Activated T-cell treated with anti-CD3 and anti-CD28 coated beads, Interleukin-2, amount 50 U/mL, for 4 hours (primary cell): Measurements from ENCODE around the gene ARHGEF3. TPM values are rescaled to one million over a fixed set of nuclear protein-coding genes. Genes with fewer than 3 reads are reported as not detected.

ENCODE experiments used
- ATAC-seq, 2 donors: fragments of 200-7000 bp; cut with Tn5 transposase; one replicate each; pipeline ENCODE4 v1.10.0; 2021
- DNase-seq: peaks from one replicate; pipeline ENCODE4 v3.0.0-alpha.2; 2020
- H3K27me3 Mint-ChIP-seq: one replicate; pipeline ENCODE4 v1.8.0; 2021; ENCODE audit warnings: low read depth, mixed read lengths
- H3K36me3 Mint-ChIP-seq: one replicate; pipeline ENCODE4 v1.8.0; 2022; ENCODE audit warnings: mixed read lengths; ENCODE audit not compliant: insufficient read depth
- H3K4me1 Mint-ChIP-seq: one replicate; pipeline ENCODE4 v1.8.0; 2021; ENCODE audit warnings: low read depth, mixed read lengths
- H3K4me3 Mint-ChIP-seq: one replicate; pipeline ENCODE4 v1.8.0; 2021; ENCODE audit warnings: mild to moderate bottlenecking, moderate library complexity, mixed read lengths
- H3K9me3 Mint-ChIP-seq: one replicate; pipeline ENCODE4 v1.8.0; 2021; ENCODE audit warnings: mixed read lengths
- total RNA-seq, 3 donors: library from RNA; stranded (reverse); gene quantifications; one replicate each; pipeline ENCODE4 v1.2.1, GENCODE V29; 2021

The ARHGEF3 gene
- total RNA-seq, 3 donors from 2014 or later: 42.4 to 53.9 (median 44.7) TPM

- peaks cover 9% of the 10 kb centered on the region for H3K36me3 Mint-ChIP-seq
- H3K27me3 Mint-ChIP-seq: no peaks in the 10 kb centered on the region
- peaks cover 36% of the 10 kb centered on the region for H3K4me1 Mint-ChIP-seq
- DNase-seq: no peak
- no peak overlapping the region for H3K4me3 Mint-ChIP-seq
- no peaks in the 10 kb centered on the region for H3K9me3 Mint-ChIP-seq
- no peak for ATAC-seq
Observed at GRCh38 chr3:56830884-56831283, 29.1 kb upstream of the ARHGEF3 start.

DNA sequence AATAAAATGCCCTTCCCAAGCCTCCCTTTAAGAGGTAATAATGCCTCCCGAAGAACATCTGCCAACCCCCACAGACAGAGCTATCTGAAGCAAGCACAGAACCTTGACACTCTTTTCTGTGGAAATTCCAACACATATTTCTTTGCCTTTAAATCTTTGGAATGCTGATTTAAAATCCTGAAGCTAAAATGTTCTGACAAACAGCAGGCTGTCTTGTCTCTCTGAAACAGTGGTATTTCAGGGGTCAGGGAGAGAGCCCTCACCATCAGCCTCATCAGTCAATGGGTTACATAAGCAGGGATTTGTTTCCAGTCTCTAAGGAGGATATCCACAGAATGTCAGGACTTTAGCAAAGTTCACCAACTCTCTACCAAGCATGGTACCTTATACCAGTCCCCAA, 27.8 kb upstream of the ARHGEF3 start:
- peaks cover 46% of the 10 kb centered on the region for H3K4me1 Mint-ChIP-seq
- H3K9me3 Mint-ChIP-seq: no peaks in the 10 kb centered on the region
- DNase-seq (no peak), ATAC-seq (no peak)
- no peak overlapping the region for H3K4me3 Mint-ChIP-seq
- H3K27me3 Mint-ChIP-seq: no peaks in the 10 kb centered on the region
- peaks cover 6% of the 10 kb centered on the region for H3K36me3 Mint-ChIP-seq

GRCh38 chr3:56826831-56827722, 25.3 kb upstream of the ARHGEF3 start:
- no peak for DNase-seq
- no peaks in the 10 kb centered on the region for H3K9me3 Mint-ChIP-seq
- peaks cover 61% of the 10 kb centered on the region for H3K4me1 Mint-ChIP-seq
- no peak overlapping the region for H3K4me3 Mint-ChIP-seq
- no peaks in the 10 kb centered on the region for H3K27me3 Mint-ChIP-seq
- H3K36me3 Mint-ChIP-seq: peaks cover 6% of the 10 kb centered on the region
- peak in 1 of 2 donors; percentile 35 for ATAC-seq

DNA sequence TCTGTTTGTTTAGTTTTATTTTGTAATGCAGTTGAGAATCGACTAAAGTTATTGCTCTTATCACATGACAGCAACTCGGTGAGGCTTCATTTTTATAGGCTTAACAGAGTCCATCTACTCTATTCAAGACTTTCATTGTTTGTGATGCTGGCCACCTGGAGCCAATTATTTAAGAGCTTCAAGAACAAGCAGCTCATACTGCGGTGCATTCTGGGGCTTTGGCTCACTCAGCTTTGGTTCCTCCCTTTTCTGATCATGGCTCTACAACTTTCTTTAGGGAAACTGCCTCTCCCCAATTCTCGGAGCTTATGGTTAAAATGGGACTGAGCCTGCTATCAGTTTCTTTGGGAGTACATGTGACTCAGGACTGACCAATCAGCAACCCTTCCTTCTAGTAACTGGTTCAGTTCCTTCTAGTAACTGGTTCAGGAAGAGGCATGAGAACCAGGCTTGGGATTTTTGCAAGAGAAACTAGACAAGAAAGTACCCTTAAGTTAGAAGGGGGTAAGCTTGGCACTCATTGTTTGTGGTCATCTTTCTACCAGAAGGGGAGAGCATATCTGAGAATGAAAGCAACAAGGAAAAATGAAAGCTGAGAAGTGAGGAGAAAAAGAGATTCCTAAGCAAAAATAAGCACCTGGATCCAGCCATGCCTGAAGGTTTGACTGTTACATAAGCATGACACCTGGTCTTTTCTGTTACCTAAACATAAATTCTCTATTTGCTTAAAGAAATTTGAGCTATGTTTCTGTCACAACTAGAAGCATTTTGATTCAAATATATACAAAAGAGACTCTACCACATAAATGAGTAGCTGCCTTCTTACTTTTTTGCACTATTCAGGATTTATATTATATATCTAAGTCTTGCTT, 24.1 kb upstream of the ARHGEF3 start:
- ATAC-seq: no peak

GRCh38 chr3:56823984-56824703, 22.4 kb upstream of the ARHGEF3 start:
- no peaks in the 10 kb centered on the region for H3K27me3 Mint-ChIP-seq
- no peak for ATAC-seq
- no peak for DNase-seq
- H3K4me1 Mint-ChIP-seq: peaks cover 56% of the 10 kb centered on the region
- H3K9me3 Mint-ChIP-seq: no peaks in the 10 kb centered on the region
- no peak overlapping the region for H3K4me3 Mint-ChIP-seq
- no peaks in the 10 kb centered on the region for H3K36me3 Mint-ChIP-seq

More for the DNA sequence above, 24.1 kb upstream of the ARHGEF3 start:
- Mint-ChIP-seq H3K36me3 (peaks cover under 1% of the 10 kb centered on the region), H3K9me3 (no peaks in the 10 kb centered on the region), H3K4me1 (peaks cover 55% of the 10 kb centered on the region), H3K4me3 (no peak overlapping the region), H3K27me3 (no peaks in the 10 kb centered on the region)
- no peak for DNase-seq

DNA sequence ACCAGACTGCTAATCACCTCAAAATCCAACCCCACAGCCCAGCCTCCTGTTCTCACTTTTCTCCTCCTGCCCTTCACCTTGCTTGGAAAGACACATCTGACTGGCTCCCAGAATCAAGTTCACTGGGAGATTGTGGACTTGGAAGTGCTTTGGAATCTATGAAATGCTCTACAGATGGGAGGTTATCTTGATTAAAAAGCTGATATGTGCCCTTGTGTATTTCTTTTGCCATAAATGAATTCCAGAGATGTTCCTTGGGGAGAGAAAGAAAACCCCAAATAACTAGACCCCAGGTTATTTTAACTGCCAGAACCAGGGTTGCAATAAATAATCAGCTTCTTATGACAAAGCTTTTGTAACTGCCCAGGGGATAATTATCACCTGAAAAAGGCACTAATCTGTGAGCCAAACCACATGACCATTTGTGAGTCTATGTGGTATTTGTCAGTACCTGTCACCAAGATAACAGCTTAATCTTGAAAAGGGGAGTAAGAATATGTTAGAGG, 21.7 kb upstream of the ARHGEF3 start:
- no peaks in the 10 kb centered on the region for H3K27me3 Mint-ChIP-seq
- H3K4me1 Mint-ChIP-seq: peaks cover 62% of the 10 kb centered on the region
- no peaks in the 10 kb centered on the region for H3K9me3 Mint-ChIP-seq
- no peak overlapping the region for H3K4me3 Mint-ChIP-seq
- ATAC-seq (no peak), DNase-seq (no peak)
- H3K36me3 Mint-ChIP-seq: no peaks in the 10 kb centered on the region

- DNase-seq (no peak), ATAC-seq (no peak)
- peaks cover 66% of the 10 kb centered on the region for H3K4me1 Mint-ChIP-seq
Observed at GRCh38 chr3:56822501-56822900, 20.8 kb upstream of the ARHGEF3 start.

DNA sequence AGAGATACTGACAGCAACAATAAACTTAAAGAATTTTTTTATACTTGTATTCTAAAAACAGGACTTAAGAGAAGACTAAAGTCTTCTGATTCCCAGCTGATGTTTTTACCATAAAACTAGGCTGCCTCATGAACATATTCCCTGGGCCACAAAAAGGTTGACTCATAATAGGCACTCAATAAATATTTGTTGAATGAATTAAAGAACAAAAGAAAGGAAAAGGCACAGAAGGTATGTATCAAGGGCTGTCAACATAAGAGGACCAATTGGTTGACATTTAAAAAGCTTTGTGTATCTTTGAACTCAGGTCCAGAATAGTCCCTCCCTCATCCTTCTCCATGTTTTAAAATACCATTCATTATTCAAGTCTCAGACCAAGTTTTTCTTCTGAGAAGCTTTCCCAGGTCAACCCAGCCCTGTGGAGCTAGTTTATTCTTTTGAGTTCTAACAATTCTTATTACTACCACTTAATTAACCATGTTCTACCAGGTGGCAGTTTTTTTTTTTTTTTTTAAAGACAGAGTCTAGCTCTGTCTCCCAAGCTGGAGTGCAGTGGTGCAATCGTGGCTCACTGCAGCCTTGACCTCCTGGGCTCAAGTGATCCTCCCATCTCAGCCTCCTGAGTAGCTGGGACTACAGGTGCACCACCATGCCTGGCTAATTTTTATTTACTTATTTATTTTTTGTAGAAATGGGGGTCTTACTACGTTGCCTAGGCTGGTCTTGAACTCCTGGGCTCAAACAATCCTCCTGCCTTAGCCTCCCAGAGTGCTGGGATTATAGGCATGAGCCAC, 17.5 kb upstream of the ARHGEF3 start:
- peaks cover 64% of the 10 kb centered on the region for H3K4me1 Mint-ChIP-seq

More at GRCh38 chr3:56822501-56822900, 20.8 kb upstream of the ARHGEF3 start:
- Mint-ChIP-seq H3K36me3 (no peaks in the 10 kb centered on the region), H3K9me3 (no peaks in the 10 kb centered on the region), H3K4me3 (no peak overlapping the region), H3K27me3 (no peaks in the 10 kb centered on the region)

DNA sequence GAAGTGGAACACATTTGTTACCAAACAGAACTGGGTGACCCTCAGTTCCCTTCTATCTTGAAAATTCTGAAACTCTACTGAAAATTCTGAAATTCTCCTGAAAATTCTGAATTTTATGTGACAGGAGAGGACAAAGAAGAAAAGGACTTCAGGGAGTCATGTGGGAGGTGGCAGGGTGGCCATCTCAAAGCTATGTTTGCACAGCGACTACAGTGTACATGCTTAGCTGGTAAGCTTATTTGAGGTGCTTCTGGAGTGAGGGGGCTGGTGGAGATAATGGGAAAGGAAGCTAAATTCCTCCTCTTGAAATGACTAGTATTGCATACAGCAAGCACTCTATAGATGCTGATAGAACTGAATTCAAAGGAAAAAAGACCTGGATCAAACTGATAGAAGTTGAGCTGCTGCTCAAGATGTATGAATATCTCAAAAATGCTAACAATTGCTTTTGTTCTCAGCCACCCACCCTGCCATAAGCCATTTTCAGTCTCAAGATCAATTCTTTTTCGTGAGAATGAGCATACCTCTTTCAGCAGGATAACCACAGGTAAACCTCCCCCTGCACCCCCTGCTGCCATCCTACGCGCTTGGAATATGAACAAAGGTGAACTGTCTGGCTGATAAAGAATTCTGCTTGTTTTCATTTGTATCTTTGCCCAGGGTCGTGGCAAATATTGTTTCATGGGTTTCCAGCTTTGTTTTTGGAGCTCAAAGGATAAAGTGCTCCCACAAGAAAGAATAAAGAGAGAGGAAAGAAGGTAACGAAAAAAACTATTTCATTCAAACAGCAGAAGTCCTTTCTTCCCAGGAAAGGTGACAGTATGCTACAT, 16.6 kb upstream of the ARHGEF3 start:
- Mint-ChIP-seq H3K9me3 (no peaks in the 10 kb centered on the region), H3K4me3 (no peak overlapping the region), H3K36me3 (peaks cover 3% of the 10 kb centered on the region), H3K4me1 (peaks cover 64% of the 10 kb centered on the region), H3K27me3 (no peaks in the 10 kb centered on the region)
- DNase-seq (no peak), ATAC-seq (no peak)

More for the DNA sequence above, 17.5 kb upstream of the ARHGEF3 start:
- Mint-ChIP-seq H3K27me3 (no peaks in the 10 kb centered on the region), H3K36me3 (peaks cover 3% of the 10 kb centered on the region), H3K9me3 (no peaks in the 10 kb centered on the region), H3K4me3 (no peak overlapping the region)
- no peak for DNase-seq
- ATAC-seq: no peak

DNA sequence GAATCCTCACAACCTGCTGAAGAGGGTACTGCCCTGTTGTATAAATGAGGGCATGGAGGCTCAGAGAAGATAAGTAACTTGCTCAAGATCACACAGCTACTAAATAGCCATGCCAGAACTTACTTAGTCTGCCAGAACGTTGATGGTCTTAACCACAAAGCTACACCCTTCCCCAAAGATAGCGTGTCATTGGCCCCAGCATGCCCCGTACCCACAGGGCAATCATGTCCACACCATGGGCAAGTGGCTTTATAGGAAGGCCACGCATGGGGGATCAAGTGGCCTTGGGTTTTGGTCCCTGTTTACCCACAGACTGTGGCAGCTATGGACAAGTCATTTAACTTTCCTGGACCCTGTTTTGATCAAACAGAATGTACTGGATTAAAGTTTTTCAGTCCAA, 15.9 kb upstream of the ARHGEF3 start:
- Mint-ChIP-seq H3K27me3 (no peaks in the 10 kb centered on the region), H3K9me3 (no peaks in the 10 kb centered on the region), H3K4me1 (peaks cover 64% of the 10 kb centered on the region), H3K36me3 (peaks cover 3% of the 10 kb centered on the region), H3K4me3 (no peak overlapping the region)
- DNase-seq (no peak), ATAC-seq (no peak)

DNA sequence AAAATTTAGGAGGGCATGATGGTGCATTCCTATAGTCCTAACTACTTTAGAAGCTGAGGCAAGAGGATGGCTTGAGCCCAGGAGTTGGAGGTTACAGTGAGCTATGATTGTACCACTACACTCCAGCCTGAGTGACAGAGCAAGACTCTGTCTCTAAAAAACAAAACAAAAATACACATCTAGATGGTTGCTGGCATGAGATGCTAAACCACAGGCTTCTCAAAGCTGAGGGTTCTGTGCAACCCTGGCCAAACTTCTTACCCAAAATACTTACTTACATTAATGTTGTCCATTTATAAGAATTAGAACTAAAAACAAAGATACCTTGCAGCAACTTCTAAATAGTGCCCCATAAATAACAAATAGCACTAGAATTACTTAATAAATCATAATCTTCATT, 14.3 kb upstream of the ARHGEF3 start:
- no peak overlapping the region for H3K4me3 Mint-ChIP-seq
- no peaks in the 10 kb centered on the region for H3K9me3 Mint-ChIP-seq
- DNase-seq (no peak), ATAC-seq (no peak)
- peaks cover 77% of the 10 kb centered on the region for H3K4me1 Mint-ChIP-seq
- H3K27me3 Mint-ChIP-seq: no peaks in the 10 kb centered on the region
- peaks cover 3% of the 10 kb centered on the region for H3K36me3 Mint-ChIP-seq

DNA sequence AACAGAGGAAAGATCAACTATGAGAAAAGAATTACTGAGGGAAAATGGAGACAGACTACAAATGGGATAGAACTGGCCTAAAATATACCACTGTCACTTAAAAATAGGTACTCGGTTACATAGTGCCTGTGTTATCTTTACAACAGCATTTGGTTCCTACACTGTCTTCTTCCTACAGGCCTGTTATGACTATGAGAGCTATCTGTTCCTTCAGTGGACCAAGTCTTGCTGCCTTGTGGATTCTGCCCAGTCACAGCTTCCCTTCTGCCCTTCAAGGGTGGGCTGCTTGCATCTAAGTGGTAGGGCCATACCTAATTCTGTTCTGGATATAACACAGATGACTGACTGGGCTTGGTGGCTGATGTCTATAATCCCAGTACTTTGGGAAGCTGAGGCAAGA, 13.8 kb upstream of the ARHGEF3 start:
- Mint-ChIP-seq H3K4me3 (no peak overlapping the region), H3K4me1 (peaks cover 82% of the 10 kb centered on the region), H3K36me3 (peaks cover 3% of the 10 kb centered on the region), H3K9me3 (no peaks in the 10 kb centered on the region), H3K27me3 (no peaks in the 10 kb centered on the region)
- no peak for ATAC-seq
- no peak for DNase-seq

DNA sequence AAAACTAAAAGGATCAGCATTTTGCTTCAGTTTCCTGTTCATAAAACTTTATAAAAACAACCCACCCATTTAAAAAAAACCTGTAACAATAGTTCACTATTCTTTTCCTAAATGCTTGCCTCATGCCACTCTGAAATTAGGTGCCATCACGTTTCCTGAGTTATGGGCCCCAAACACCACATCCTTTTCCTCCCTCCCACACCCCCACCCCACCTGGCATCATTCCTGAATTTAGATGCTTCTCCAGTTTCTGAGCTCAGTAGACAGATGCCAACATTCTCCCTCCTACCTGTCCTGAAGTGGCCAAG, 11.9 kb upstream of the ARHGEF3 start:
- ATAC-seq: no peak
- no peak for DNase-seq
- Mint-ChIP-seq H3K9me3 (no peaks in the 10 kb centered on the region), H3K4me3 (no peak overlapping the region), H3K27me3 (no peaks in the 10 kb centered on the region), H3K36me3 (peaks cover 3% of the 10 kb centered on the region), H3K4me1 (peaks cover 75% of the 10 kb centered on the region)
